Skeletal muscle cell (primary cell): Measurements from ENCODE around the gene CHPT1.
"Not testable (repeated sequence)": the region's sequence is repeated elsewhere in the genome, so short reads cannot be mapped to it uniquely, and the experiment has no call there.

Source experiments
- DNase-seq: peaks from one replicate; pipeline ENCODE4 v3.0.0-alpha.2; 2010; ENCODE audit warnings: low read depth
- H3K4me3 ChIP-seq: 2 replicates; pipeline ENCODE4 v1.5.1; 2011; ENCODE audit warnings: low read depth, mild to moderate bottlenecking, control low read depth, low read length, moderate library complexity

The CHPT1 gene

DNA sequence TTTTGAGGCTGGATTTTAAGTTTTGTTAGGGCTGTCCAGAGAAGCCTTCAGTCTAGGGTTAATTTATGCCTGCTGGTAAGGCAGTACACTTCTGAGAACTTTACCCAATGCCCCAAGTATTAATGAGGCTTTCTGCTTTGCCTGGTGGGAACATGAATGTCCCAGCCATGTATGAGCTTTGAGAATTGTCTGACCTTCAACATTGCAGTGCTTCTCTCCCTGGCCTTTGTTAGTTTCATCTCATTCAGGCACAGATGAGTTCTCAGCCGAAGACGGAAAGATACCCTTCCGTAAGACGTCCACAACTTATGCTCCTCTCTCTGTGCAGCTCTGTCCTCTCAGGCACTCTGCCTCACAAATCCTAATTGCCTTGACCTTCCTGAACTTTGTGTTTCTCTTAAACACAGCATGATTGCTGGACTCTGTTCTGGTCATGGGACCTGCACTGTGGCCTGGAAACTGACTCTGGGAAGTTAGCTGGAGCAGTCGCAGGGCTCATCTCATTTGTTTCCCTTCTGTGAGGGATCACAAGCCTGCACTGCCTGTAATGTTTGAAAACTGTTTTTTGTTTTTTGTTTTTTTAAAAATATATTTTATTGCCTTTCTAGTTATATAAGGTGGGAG lies 15.7 kb downstream of the CHPT1 start:
- H3K4me3 ChIP-seq, result no peak overlapping the region

DNA sequence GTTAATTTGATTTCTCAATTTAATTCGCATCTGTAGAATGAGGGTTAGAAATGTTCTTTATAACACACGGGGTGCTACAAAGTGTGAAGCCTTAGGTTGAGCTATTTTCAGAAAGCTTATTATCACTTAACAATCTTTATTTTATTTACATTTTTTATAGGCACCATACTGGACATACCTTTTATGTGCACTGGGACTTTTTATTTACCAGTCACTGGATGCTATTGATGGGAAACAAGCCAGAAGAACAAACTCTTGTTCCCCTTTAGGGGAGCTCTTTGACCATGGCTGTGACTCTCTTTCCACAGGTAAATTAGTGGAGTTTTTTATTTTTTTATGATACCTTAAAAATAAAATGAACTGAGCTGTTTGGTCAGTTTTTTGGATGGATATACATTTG lies 16.5 kb downstream of the CHPT1 start:
- H3K4me3 ChIP-seq, result no peak overlapping the region
- no peak for DNase-seq

More for the DNA sequence above, 15.7 kb downstream of the CHPT1 start:
- no peak for DNase-seq

DNA sequence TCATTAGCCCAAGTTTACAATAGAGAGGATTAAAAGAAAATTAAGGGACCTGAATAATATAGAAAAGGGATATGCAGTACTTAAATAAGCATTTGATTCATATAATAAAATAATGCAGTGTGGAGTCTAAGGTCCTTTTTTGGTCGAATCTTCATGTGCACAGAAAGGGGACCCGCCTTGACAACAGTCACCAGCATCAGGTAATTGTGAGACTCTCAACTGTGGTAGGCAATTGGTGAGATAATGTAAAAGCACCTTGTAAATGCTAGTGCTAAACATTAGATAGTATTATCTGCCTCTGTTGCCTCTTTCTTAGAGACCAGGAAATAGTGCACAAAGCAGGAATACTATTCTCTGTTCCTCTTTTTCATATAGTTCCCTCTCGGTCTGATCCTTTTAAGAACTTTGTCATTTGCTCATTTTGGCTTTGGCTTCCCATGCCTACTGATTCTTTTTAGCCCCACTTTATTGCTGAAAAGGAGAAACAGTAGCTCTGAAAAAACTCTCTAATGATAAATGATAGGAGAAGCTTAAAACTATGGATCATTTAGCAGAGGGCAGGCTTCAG lies 17.5 kb downstream of the CHPT1 start:
- H3K4me3 ChIP-seq, result no peak overlapping the region
- no peak for DNase-seq

DNA sequence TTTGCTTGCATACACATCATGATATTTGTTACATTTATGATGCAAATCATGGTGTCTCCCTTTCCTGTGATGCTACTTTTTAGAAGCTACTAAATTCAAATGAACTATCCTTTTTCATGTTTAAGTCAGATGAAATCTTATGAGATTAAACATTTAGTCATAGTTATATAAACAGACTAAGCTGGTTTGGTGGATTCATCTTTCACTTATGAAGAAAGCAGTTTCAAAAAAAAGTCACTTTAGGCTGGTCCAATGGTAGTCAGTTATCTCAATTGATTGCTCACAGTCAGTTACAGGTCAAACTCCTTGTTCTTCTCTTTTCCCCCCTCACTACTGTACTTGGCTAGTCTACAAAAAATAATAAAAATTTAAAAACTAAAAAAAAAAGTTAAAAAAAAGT lies 22.1 kb downstream of the CHPT1 start:
- DNase-seq, result no peak
- no peak overlapping the region for H3K4me3 ChIP-seq

DNA sequence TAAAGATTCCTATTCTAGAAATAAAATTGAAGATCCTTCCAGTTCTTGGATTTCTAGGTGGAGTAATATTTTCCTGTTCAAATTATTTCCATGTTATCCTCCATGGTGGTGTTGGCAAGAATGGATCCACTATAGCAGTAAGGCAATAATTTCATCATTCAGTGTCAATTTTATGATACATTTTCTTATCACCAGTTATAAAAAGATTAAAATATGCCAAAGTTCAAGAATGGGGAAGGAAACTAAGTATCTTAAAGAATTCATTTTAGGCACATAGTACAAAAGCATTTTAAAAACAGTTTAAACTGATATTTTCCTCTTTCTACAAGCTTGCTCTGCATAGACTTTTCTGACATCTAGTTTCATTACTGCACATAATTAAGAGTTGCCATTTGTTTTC lies 22.7 kb downstream of the CHPT1 start:
- no peak overlapping the region for H3K4me3 ChIP-seq
- DNase-seq, result no peak

DNA sequence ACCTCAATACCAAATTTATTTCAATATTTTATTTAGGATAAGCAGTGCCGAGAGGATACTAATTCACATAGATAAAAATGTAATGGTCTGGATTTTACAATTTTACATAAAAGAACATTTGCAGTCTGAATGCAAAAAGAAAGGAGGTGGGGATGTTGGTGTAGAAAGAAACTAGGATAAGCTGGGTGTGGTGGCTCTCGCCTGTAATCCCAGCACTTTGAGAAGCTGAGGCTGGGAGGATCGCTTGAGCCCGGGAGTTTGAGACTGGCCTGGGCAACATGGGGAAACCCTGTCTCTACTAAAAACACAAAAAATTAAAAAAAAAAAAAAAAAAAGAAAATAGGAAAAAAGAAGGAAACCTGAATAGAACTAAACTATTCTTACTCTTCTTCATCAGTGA lies 25.0 kb downstream of the CHPT1 start:
- no peak for DNase-seq
- no peak overlapping the region for H3K4me3 ChIP-seq

DNA sequence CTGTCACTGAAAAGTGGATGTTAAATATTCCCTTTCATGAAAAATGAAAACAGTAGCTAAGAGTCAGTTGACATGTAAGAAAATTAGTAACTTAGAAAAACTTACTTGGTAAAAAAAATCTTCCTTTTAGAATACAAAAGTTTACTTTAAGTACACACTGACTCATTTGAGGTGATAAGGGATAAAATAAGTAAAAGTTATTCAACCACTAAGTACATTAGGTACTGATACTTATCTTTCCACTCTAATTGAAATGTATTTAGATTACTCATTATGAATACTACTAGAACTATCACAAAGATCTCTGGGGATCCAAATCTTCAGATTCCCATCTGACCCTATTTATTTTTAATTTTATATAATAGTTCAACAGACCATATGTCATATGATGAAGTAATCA lies 29.7 kb downstream of the CHPT1 start:
- no peak for DNase-seq

DNA sequence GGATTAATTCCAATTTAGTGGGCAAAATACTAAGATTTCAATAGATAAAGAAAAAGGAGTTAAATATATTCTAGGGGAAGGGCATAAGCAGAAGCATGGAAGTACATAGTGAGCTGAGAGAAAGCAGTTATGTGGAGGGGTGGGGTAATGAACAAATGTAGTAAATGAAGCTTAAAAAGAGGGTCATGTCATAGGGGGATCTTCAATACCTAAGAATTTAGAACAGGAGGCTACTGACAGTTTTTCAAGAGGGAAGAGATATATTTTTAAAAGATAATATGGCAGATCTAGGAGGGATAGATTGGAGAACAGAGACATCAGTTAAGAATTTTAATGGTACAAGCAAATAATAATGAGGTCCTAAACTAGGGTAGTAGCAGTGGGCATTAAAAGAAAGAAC lies 32.4 kb downstream of the CHPT1 start:
- H3K4me3 ChIP-seq, result no peak overlapping the region
- DNase-seq, result no peak

More for the DNA sequence above, 29.7 kb downstream of the CHPT1 start:
- no peak overlapping the region for H3K4me3 ChIP-seq

DNA sequence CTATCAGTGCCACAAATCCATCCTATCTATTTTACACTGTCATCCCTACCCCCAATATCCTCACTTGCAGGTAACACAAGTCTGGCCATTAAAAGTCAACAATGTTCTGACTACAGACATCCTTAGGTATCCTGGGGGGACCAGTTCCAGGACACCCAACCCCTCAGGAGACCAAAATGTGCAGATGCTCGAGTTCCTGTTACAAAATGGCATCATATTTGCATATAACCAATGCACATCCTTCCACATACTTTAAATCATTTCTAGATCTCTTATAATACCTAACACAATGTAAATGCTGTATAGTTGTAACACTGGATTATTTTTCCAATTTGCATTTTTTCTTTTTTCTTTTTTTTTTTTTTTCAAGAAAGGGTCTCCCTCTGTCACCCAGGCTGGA lies 34.9 kb downstream of the CHPT1 start:
- no peak for DNase-seq
- no peak overlapping the region for H3K4me3 ChIP-seq

DNA sequence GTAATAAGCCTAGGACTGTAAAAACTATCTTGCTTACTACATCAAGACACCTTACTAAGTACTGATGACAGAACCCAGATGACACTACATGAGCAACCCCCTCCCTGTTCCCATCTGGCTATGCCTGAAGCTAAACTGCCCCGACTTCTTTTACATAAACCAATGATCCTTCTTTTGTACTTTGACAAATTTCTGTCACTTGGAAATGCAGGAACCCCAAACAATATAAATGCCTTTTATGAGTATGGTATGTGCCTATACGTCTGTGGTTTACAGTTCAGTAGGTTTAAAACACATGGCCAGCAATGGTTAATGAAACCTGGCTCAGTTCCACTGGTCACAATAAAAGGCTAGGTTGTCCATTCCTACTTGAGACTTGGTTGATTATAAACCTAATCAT lies 35.7 kb downstream of the CHPT1 start:
- H3K4me3 ChIP-seq, result no peak overlapping the region
- DNase-seq, result no peak

DNA sequence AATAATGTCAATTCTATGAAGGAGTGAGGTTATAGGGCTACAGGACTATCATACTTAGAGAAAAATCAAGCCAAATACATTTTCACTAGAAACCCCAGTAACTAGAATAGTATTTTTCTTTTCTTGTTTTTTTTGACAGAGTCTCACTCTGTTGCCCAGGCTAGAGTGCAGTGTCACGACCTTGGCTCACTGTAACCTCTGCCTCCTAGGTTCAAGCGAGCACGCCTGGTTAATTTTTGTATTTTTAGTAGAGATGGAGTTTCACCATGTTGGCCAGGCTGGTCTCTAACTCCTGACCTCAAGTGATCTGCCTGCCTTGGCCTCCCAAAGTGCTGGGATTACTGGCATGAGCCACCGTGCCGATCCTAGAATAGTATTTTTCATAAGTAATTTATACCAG lies 37.0 kb downstream of the CHPT1 start:
- H3K4me3 ChIP-seq, DNase-seq: not testable (repeated sequence)

DNA sequence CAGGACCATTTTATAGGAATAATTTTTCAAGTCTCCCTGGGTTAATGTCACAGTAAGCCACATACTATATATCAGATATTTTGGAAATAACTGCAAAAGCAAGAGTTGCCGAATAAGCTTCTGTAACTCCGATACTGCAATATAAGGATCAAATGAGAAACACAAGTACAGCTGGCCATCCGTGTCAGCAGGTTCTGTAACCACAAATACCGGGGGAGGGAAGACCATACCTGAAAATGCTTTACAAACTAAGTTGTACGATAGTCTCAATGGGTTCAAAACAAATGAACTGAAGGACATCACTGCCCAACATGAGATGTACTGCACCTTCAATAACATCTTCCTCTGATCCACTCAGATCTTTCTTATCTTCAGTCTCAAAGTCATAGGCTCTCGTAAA lies 40.0 kb downstream of the CHPT1 start:
- no peak for DNase-seq
- H3K4me3 ChIP-seq, result no peak overlapping the region

DNA sequence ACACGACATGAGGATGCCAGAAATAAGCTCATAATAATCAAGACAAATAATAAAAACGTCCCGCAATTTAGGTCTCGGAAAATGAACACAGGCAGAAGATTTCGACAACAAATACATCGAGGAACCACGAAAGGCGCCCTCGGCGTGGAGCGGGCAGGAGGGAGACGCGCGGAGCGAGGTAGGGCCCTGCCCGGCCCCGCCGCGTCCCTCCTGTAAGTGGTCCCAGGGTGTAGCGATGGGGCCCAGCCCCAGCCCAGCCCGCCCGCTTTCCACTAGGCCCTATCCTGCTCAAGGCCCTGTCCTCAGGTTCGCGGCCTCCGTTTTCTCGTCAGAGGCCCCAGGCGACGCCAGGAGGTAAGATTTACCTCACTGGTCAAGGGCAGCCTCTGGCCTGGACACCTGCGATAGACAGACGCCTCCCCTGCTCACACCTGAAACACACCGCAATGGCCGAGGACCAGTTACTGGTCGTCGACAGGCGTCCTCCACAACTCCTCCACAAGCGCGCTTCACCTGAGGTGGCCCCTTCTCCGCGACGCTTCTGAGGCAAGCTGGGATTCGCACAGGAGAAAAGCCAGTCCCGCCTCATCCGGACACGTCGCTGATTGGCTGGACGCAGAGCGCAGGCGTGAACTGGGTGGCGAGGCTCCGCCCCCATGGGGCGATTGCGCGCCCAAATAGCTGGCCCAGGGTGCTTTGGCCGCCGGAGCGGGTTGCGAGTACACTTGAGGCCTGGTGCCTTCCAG lies 41.7 kb downstream of the CHPT1 start, which contains the start of gene SYCP3:
Gene SYCP3, minus strand, starts transcription at position 543 of the 746 bp plus-strand sequence. CDS start 1,527 bp downstream, outside the sequence.
- H3K4me3 ChIP-seq, result no peak within 1 kb of the TSS
- DNase-seq, result no peak

DNA sequence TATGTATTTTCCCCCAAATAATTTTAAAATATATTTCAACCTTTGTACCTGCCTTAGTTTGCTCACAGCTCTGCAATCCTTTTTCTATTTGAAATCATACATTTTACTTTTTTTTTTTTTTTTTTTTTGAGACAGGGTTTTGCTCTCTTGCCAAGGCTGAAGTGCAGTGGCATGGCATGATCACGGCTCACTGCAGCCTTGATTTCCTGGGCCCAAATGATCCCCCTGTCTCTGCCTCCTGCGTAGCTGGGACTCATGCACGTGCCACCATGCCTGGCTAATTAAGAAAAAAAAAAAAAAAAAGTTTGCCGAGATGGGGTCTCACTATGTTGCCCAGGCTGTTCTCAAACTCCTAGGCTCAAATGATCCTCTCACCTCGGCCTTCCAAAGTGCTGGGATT lies 43.1 kb downstream of the CHPT1 start:
- no peak overlapping the region for H3K4me3 ChIP-seq
- DNase-seq, result no peak

DNA sequence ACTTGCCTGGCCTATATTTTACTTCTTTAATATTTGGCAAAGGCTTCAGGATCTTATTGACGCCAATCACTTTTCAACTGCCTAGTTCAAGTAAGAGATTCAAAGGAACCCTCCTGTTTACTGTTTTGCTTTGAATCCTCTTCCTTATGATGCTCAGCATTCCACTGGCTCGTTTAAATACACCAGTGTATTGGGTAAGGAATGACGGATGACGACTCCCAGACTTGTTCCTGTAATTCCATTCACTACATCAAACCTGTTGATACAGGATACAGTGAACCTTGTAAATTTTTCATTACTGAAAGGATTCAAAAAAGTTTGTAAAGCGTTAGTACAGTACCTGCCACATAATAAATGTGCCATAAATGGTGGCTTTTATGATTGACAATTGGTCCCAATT lies 43.5 kb downstream of the CHPT1 start:
- H3K4me3 ChIP-seq, result no peak overlapping the region
- no peak for DNase-seq

DNA sequence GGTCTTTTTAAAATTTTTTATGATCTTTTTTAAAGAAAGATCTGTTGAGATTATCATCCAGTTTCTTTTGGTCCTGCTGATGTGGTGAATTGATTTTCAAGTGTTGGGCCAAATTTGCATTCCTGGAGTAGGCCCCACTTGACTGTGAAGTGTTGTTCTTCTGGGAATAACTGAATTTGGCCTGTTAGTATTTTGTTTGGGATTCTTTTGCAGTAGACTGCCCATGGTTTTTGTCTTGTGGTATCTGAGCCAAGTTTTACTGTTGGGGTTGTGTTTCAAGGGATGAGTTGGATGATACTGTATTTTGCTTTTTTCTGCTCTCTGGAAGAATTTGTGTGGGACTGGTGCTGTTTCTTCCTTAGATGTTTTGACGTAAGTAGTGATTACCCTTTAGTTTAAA lies 45.8 kb downstream of the CHPT1 start:
- no peak overlapping the region for H3K4me3 ChIP-seq
- DNase-seq, result no peak

DNA sequence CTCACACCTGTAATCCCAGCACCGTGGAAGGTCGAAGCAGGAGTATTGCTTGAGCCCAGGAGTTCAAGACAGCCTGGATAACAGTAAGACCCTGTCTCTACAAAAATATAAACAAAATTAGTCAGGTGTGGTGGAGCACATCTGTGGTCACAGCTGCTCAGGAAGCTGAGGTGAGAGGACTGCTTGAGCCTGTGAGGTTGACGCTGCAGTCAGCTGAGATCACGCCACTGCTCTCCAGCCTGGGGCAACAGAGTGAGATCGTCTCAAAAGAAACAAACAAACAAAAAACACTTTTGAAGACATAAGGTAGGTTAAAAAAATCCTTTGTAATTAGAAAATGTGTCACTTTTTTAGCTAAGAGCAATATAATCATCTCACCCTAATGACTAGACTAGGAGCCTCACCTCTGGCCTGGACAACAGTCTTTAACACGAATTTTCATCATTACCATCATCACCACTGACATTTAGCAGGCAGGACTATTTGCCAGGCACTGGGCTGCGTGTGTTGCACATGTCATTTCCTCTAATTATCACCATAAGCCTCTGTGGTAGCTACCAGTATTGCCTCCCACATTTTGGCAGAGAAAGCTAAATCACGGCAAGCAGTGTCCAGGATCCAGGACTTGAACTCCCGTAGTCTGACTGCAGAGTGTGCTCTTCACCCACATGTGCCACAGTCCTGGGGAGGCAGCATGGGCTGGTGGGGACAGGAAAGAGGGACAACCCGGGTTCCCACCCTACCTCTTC lies 46.5 kb downstream of the CHPT1 start:
- no peak for DNase-seq
- H3K4me3 ChIP-seq, result no peak overlapping the region

DNA sequence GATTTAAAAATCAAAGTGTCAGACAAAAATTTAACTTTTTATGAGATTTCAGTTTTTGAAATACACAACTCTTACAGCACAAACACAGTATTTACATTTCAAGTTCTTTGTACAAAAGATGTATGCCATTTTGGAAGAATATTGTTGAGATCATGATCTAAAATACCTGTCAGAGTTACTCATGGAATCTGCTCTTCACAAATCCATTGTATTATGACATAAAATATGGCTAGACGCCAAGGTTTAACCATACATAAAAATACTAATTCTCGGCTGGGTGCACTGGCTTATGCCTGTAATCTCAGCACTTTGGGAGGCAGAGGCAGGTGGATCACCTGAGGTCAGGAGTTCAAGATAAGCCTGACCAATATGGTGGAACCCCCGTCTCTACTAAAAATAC lies 48.0 kb downstream of the CHPT1 start:
- DNase-seq, result no peak
- H3K4me3 ChIP-seq, result no peak overlapping the region

DNA sequence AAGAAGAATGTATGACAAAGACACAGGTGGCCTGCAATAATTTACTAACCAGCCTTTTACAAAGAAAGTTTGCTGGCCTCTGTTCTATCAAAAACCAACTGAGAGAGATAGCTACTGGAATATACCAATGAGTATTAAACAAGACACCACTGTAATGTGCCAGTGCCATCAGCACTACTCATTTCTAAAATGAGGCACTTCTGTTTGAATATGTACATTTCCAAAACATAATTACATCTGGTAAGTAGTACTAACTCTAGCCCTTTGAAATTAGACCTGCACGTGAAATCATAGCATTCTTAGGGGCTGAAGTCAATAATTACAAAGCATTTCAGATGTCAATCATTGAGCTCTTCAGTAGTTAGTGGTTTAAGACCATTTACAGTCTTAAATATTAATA lies 48.8 kb downstream of the CHPT1 start:
- no peak for DNase-seq
- H3K4me3 ChIP-seq, result no peak overlapping the region

DNA sequence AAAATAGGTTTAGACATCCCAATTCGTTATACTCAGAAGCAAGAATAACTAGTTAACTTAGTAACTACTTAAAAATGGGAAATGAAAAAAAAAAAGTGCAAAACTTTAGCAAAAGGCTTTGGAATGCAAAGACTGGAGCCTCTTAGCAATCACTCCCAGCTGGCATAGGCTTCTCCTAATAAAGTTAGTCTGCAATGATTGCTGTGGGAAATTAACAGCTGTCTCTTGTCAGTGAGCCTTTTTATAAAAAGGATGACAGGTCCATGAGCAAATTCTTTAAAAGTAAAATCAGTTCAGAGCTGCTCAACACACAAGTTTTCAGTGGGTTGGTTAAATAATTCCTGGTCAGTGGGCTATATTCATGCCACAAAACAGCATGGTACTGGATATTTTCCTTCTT lies 49.2 kb downstream of the CHPT1 start:
- H3K4me3 ChIP-seq, result no peak overlapping the region
- no peak for DNase-seq
